Stimulated activated CD4-positive, alpha-beta T cell treated with anti-CD3 and anti-CD28 coated beads, Interleukin-2, amount 100 ng/mL, for 4 hours (primary cell): ENCODE measurements around the gene COL18A1.

Source experiments
- DNase-seq: peaks from one replicate; pipeline ENCODE4 v3.0.0-alpha.2; 2020; ENCODE audit warnings: low read depth

Gene COL18A1

GRCh38 chr21:45468971-45469272 is 64.0 kb downstream of the COL18A1 start:
- no peak for DNase-seq

DNA sequence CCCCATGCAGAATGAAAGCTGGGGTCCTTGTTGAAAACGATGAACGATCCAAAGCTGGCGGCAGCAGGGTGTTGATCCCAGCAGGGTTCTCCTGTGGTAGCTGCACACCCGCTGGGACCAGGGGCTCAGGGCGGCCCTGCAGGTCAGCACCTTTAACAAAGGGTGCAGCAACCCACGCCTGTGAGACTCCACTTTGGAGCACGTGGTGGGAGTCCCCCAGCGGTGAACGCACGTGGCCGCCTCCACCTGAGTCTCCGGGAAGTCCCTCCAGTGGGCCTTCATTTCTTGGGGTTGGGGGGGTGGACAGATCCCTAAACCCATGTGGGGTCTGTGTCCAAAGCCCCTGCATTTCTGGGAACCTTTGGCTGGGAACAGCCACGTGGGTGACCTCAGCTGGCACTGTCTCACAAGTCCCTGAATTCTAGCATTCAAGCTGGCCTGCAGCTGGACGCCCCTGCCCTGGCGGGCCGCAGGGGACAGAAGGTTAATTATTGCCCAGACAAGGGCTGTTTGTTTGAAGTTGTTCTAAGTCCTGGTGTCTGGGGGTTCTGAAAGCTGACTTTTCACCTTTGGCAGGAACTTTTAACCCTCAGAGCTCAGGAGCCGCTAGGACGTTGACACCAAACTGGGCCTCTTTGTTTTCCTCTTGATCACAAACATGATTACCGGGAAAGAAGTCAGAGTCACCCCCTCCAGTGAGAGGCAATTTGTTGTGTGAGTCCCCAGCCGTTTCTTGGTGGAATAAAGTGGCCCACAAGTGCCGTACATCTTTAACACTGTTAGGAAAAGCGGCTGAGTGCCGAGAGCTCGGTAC is 64.5 kb downstream of the COL18A1 start:
- DNase-seq = no peak

DNA sequence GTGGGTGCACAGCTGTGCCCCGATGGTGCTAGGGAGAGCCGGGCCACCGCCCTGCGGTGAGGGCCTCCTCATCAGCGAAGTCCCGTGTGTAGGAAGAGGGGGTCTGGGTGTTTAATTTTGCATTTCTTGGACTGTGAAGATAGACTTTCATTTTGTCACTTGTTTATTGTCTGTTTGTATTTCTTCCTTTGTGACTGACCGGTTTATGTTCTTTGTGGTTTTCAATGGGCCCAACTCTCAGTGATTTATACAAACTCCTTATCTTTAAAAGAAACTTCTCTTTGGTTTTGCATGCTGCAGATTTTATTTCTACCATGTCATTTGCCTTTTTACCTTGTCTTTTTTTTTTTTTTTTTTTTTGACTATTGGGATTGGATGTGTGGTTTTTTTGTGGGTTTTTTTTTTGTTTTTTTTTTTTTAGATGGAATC is 65.1 kb downstream of the COL18A1 start:
- DNase-seq = no peak

- DNase-seq = peak; percentile 46
Observed at GRCh38 chr21:45470773-45471524, 66.0 kb downstream of the COL18A1 start.

DNA sequence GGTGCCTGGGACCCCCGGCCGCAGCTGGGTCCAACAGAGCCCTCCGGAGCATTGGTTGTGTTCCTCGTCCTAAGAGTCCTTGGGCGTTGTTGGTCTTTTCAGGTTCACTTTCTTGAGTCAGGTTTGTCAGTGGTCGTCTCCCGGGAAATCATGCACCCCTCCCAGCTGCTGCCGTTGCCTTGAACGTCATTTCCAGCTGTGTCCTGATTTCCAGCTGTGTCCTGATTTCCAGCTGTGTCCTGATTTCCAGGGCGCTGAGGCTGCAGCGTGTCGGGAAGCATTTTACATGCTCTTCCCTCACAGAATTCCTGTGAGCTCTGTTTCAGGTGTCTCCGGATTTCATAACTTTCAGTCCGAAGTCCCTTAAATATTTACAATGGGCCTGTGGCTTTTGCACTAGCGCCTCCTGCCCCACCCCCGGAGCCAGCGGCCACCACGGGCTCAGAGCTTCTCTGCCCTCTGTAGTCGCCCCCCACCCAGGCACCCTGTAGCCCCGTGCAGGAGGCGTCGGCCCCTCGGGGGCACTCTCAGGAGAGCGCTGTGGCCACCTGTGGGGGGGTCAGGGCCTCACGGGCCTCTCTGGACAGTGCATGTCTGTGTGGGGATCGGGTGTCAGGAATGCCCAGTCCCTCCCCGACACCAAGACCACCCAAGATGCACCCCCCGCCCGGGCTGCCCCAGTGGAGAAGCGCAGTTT is 66.7 kb downstream of the COL18A1 start:
- DNase-seq = no peak

DNA sequence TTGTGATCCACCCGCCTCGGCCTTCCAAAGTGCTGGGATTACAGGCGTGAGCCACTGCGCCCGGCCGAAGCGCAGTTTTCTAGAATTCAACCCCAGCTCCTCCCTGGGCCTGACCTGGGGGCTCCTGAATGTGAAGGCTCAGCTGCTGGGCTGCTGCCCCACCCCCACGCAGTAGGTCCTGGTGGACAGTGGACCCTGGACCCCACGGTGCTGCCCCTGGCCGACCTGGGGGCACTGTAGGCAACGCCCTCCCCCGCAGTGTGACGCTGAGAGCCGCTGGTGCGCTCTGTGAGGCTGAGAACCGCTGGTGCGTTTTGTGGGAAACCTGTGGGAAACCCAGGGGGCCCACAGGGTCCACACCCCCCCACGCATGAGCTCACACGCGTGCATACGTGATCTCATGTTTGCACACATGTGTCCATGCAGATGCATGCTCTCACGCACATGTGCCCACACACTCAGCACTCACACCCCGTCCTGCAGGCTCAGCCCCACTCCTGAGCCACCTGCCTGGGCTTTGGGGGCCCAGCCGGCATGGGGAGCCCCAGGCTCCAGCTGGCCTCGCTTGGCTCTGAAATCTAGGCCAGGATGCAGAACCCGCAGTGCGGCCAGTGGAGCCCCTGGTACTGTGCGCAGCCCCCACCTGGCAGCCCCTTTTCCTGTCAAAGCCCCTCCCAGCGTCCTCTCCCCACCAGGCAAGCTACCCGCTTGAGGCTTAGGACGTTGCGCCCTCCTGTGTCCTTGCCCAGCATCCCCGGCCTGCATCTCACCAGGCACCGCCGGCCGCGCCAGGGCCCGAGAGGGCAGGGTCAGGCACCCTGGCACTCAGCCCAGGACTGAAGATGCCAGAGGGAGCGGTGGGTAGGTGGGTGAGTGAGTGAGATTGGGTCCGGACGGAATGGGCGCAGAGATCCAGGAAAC is 67.7 kb downstream of the COL18A1 start:
- no peak for DNase-seq

GRCh38 chr21:45473496-45474322 is 68.7 kb downstream of the COL18A1 start:
- DNase-seq = no peak

GRCh38 chr21:45474323-45474950 is 69.5 kb downstream of the COL18A1 start:
- no peak for DNase-seq

- DNase-seq = no peak
Observed at GRCh38 chr21:45475004-45475685, 70.2 kb downstream of the COL18A1 start.

DNA sequence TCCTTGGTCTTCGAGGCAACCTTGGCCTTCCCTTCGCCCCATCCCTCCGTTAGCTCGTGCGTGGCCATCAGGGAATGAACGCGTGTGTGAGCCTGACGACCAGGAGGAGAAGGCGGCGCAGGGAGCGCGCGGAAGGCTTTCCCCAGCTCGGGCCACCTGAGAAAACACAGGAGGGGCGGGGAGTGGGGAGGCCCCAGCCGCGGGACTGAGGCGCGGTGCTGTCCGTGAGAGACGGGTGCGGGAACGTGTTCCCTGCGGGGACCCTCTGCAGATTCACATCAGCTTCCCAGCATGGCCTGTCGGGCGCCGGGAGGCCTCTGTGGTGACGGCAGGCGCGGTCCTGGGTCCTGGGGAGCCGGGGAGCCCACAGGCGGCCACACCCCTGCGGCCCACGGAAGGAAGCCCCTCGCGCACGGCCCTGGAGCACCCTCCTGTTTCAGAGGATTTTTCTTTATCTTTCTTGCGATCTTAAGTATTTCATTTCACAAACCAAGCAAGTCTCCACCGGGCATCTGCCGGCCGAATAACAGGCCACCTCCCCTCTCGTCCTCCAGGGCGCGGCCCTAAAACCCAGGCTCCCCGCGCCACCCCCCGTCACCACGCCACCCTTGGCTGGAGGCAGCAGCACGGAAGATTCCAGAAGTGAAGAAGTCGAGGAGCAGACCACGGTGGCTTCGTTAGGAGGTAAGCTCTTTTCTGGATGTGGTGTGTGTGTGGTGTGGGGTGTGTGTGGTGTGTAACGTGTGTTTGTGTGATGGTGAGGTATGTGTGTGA is 71.0 kb downstream of the COL18A1 start:
- no peak for DNase-seq

- DNase-seq = no peak
Observed at GRCh38 chr21:45476582-45476981, 71.6 kb downstream of the COL18A1 start.

- no peak for DNase-seq
Observed at GRCh38 chr21:45477176-45478114, 72.5 kb downstream of the COL18A1 start.

- peak; percentile 73 for DNase-seq
Observed at GRCh38 chr21:45478115-45478801, 73.3 kb downstream of the COL18A1 start.

DNA sequence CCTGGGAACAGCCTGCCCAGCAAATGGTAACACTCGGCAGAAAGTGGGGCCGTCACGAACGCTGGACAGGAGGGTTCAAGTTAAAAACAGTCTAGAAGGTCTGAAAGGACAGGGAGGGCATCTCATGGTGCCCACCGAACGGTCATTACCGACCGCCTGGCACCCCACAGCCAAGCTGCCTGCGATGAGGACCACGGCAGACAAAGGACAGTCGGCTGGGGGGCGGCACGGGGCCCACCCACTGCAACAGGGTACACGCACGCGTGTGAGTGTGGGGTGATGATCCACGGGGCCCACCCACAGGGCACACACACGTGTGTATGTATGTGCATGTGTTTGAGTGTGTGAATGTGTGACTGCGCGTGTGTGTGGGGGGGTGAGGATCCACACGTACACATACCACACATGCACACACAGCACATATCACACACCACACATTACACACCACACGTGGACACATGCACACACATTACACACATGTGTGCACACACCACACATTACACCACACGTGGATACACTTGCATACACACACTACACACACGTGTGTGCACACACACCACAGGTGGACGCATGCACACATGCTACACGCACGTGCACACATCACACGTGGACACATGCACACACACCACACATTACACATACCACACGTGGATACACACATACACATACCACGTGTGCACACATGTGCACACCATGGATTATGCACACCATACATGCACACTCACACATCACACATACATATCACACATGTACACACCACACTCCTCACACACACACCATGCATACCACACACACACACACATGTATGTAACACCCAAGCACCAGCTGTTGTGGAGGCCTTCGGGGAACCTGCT is 74.1 kb downstream of the COL18A1 start:
- DNase-seq = no peak

DNA sequence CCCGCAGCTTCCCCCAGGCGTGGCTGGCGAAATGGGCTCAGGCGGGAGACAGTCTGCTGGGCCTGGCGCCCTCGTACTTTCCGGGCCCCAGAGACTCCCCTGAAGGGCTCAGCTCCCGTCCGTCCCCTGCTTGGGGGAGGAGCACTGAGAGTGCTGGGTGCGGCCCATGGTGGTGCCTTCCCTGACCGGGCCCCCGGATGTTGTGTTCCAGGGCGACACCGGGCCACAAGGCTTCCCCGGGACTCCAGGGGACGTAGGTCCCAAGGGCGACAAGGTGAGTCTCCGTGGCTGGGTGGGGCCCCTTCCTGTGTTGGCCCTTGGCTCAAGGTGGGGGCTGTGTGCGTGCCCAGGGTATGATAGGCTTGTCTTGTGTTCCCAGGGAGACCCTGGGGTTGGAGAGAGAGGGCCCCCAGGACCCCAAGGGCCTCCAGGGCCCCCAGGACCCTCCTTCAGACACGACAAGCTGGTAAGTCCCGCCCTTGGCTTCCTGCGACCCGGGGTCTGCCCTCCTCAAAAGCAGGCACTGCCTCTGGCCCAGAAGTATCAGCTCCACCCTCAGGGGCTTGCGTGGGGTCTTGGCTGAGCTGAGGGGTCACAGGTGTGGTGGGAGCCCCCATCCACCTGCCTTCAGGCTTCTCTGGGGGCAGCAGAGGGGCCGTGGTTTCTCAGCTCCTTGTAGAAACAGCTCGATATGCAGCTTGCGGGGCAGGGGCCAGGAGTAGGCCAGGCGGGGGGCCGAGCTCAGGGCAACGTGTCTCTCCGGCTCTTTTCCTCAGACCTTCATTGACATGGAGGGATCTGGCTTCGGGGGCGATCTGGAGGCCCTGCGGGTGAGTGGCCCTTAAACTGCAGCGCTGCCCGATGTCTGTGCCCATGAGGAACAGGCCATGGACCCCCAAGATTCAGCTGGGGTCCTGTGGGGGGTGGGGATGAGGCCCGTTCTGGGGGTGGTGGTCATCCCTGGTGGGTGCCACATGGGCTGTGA is 75.0 kb downstream of the COL18A1 start:
- no peak for DNase-seq
